GM12801 (cell line): Measurements from ENCODE around the gene TAS2R8.

Source experiments
- TF ChIP-seq, protein P1 (sequence below): IDR thresholded peaks from one replicate; pipeline ENCODE4 v1.5.1; 2011; ENCODE audit warnings: control low read depth; ENCODE audit not compliant: insufficient read length; ENCODE audit errors: extremely low read depth

Gene TAS2R8

DNA sequence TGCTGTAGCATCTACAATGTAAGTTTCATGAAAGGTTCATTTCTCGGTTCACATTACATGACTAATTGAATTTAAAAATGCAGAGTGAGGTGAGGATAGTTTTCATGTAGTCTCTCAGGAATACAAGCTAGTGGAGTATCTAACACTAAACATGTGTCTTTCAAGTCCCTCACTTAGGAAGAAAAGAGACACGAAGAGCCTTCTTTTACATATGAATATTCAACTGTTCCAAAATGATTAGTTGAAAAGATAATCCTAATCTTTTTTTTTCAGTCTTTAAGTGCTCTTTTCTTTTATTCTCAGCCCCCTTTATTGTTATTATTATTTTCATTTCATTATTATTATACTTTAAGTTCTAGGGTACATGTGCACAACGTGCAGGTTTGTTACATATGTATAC lies 31.4 kb upstream of the TAS2R8 start:
- TF ChIP-seq, protein P1, sequence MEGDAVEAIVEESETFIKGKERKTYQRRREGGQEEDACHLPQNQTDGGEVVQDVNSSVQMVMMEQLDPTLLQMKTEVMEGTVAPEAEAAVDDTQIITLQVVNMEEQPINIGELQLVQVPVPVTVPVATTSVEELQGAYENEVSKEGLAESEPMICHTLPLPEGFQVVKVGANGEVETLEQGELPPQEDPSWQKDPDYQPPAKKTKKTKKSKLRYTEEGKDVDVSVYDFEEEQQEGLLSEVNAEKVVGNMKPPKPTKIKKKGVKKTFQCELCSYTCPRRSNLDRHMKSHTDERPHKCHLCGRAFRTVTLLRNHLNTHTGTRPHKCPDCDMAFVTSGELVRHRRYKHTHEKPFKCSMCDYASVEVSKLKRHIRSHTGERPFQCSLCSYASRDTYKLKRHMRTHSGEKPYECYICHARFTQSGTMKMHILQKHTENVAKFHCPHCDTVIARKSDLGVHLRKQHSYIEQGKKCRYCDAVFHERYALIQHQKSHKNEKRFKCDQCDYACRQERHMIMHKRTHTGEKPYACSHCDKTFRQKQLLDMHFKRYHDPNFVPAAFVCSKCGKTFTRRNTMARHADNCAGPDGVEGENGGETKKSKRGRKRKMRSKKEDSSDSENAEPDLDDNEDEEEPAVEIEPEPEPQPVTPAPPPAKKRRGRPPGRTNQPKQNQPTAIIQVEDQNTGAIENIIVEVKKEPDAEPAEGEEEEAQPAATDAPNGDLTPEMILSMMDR, result no peak

DNA sequence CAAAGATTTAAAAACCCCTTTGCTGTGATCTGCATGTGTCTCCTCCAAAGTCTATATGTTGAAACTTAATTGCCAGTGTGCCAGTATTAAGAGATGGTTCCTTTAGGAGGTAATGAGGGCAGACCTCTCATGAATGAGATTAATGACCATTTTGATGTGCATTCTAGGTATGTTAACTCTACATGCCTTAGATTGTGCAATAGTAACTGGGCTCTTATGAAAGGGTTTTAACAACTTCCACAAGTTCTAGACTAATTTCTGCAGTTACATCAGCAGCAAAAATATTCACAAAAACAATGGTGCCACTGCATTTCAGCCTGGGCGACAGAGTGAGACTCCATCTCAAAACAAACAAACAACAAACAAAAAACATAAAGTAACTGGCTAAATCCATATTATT lies 22.9 kb upstream of the TAS2R8 start:
- TF ChIP-seq, protein P1, result no peak

DNA sequence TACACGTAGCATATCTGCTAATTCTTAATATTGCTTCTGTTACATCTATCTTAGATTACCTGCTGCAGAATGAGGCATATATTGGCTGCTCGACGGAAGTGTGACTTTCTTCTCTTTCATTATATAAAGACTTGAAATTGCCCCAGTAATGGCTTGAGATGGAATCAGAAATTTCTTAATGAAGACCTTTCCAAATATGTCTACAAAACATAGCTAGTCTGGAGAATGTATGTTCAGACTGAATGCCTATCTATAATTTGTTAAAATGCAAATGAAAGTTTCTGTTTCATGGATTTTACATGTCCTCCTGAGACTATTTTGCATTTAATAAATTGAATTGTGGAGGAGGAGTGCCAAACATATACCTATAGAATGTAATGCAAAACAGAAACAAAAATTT lies 19.2 kb upstream of the TAS2R8 start, which contains the start of gene TAS2R10:
Gene TAS2R10 (minus strand): TSS at position 101 of the 400 bp plus-strand sequence. CDS start 89 bp downstream, at position 12.
- TF ChIP-seq, protein P1, result no peak

DNA sequence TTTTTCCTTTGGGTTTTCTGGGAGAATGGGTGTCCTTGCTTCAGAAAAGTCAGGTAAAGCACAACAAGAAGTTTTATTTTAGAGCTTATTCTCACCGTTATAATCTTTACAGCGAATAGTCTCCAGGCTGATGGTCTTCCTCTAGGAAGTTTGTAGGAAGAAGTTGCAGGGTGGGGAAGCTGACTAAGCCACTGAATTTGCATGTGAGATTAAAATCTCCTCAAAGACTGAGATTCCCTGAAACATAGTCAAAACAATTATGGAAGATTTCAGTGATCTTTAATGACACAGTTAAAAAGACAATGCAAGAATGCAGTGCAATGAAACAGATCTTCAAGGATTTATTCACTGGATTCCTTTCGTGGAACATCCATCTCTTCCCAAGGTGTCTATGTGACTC lies 17.9 kb upstream of the TAS2R8 start:
- TF ChIP-seq, protein P1, result no peak

DNA sequence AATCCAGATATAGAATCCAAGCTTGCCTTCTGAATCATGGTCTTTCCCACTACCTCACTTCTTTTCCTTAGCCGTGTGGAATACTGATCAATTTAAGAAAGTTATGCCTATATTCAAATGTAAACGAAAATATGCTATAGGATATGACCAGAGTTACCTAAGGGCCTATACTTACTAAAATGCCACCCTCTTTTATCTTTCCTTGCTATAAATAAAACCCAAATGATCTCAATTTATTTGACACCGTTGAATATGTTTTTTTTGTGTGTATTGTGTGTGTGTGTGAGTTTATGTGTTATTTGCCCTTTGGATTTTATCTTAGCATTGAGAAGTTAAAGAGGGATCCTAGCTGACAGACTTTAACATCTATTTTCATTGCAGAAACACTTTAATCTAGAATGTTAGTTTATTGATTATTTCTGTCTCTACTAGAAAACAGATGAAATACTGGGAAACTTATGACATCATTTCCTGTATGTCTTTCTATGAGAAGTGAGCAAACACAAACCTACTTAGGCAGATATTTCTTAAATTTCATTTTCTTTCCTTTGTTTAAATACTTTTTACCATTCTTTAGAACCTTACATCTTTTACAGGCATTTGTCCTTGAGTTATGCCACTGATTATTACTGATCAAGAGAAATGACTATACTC lies 4.9 kb upstream of the TAS2R8 start:
- TF ChIP-seq, protein P1, result no peak

DNA sequence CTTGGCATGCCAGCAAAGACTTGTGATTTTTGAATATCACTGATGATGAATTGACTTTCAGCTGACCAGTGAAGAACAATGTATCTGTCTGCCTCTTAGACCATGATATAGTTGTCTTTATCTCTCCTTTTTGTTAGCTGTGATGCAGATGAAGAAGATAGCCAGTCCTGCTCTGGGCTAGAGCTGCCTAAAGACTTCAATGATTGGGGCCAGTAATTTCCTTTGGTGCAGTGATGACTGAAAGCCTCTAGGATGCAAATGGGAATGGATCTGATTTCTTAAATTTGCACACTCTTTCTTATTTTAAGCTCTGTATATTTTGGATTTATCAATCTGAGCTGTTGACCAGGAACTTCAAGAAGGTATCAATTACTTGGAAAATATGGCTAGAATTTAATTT lies 3.0 kb upstream of the TAS2R8 start, which contains the start of gene TAS2R9:
Gene TAS2R9 (minus strand): TSS at position 101 of the 400 bp plus-strand sequence. CDS start 93 bp downstream, at position 8.
- TF ChIP-seq, protein P1, result no peak

DNA sequence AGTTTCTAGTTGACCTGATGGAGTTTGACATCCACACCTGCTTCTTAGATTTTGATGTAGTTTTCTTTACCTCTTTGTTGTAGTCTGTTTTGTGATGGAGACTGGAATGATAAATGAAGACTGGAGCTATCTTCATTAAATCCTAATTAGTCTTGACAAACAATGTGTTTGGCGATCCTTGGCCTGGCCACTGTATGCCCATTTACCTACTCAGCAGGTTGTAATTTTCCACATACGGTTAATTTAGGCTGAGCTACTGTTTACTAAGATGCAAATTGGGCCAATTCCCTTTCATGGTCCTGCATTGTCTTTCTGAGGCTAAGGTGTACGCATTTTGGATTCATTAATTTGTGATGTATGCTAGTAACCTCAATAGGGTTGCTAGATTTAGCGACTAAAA lies 4.5 kb downstream of the TAS2R8 start, which contains the start of gene TAS2R7:
Gene TAS2R7 (minus strand): TSS at position 41 of the 400 bp plus-strand sequence. CDS start 57 bp downstream, outside the sequence.
- TF ChIP-seq, protein P1, result no peak
